Neural cell (in vitro differentiated cells): ENCODE data around the gene KCNIP2.

Experiments
- EZH2 ChIP-seq: fragments of 200-600, 300-800 bp; shearing (Covaris generic), sonication (generic); IDR thresholded peaks from 2 replicates; pipeline ENCODE4 v1.6.1; 2014; ENCODE audit warnings: antibody characterized with exemption, low read length, borderline replicate concordance, mild to moderate bottlenecking; ENCODE audit not compliant: insufficient read depth, poor library complexity, severe bottlenecking
- RAD21 ChIP-seq: fragments of 450-650 bp; conservative IDR thresholded peaks from 2 replicates; pipeline ENCODE4 v1.6.1; 2014; ENCODE audit warnings: antibody characterized with exemption, mild to moderate bottlenecking, moderate library complexity
- TF ChIP-seq, protein P1 (sequence below): fragments of 450-650 bp; IDR thresholded peaks from 2 replicates; pipeline ENCODE4 v1.5.1; 2014; ENCODE audit warnings: antibody characterized with exemption, mild to moderate bottlenecking, moderate library complexity; ENCODE audit not compliant: poor library complexity, severe bottlenecking

DNA sequence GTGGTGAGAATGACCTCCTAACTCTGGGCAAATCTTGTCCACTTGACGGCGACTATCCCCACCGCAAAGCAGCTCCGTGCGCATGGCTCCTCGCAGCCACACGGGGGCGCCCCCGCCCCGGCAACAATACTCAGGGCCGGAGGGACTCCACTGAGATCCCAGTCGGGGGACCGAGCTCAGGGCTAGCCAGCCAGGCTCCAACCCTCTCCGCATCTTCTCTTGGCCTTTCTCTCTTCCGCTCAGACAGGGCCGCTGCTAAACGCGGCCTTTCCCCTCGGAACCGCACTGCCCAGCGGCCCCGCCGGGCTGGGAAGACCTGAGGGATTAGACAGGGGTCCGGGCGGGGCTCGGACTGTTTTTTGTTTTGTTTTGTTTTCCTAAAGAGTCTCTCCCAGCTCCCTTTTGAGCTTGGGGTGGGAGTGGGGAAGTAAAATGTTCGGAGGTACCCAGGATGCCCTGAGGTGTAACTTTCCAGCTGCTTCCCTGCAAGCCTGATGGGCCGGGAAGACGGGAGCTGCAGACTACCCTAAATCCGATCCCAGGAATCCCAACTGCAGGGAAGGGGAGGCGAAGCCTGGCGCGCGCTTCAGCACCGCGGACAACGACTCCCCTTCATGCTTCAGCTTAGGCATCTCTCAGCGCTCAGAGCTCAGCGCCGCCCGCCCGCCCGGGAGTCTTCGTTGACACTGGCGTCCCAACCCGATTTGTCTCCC, 2.7 kb downstream of the KCNIP2 start:
- TF ChIP-seq RAD21 (peak; percentile 93), EZH2 (no peak)
- TF ChIP-seq, protein P1, sequence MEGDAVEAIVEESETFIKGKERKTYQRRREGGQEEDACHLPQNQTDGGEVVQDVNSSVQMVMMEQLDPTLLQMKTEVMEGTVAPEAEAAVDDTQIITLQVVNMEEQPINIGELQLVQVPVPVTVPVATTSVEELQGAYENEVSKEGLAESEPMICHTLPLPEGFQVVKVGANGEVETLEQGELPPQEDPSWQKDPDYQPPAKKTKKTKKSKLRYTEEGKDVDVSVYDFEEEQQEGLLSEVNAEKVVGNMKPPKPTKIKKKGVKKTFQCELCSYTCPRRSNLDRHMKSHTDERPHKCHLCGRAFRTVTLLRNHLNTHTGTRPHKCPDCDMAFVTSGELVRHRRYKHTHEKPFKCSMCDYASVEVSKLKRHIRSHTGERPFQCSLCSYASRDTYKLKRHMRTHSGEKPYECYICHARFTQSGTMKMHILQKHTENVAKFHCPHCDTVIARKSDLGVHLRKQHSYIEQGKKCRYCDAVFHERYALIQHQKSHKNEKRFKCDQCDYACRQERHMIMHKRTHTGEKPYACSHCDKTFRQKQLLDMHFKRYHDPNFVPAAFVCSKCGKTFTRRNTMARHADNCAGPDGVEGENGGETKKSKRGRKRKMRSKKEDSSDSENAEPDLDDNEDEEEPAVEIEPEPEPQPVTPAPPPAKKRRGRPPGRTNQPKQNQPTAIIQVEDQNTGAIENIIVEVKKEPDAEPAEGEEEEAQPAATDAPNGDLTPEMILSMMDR = peak; percentile 95
